GM19025 (cell line): Measurements from ENCODE around the gene KCNN3.

Source experiments
- ATAC-seq: cut with Tn5 transposase; IDR thresholded peaks from one replicate; pipeline ENCODE4 v1.9.1; 2021; ENCODE audit warnings: mild to moderate bottlenecking, low read depth, moderate library complexity; ENCODE audit not compliant: unreplicated experiment

KCNN3 gene

GRCh38 chr1:154845174-154845573, 24.9 kb downstream of the KCNN3 start:
- no peak for ATAC-seq

- ATAC-seq, result peak; percentile 29
Measured at GRCh38 chr1:154844297-154844681, 25.8 kb downstream of the KCNN3 start.

GRCh38 chr1:154843636-154844296, 26.3 kb downstream of the KCNN3 start:
- peak; percentile 54 for ATAC-seq

GRCh38 chr1:154842635-154843034, 27.4 kb downstream of the KCNN3 start:
- no peak for ATAC-seq

DNA sequence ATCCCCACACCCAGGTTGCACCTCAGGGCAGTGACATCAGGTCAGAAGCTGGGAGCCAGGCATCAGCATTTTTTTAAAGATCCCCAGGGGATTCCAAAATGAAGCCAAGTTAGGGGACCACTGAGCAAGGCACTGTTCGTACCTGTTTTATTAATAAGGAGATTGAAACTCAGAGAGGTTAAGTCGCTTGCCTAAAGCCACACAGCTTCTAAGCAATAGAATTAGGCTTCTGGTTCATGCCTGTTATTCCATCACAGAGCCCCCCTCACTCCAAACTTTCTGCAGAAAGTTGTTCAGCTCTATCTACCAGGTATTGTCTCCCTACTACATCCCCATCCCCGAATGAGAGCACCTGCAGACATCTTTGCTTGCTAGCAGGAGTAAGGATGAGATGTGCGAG, 28.7 kb downstream of the KCNN3 start:
- no peak for ATAC-seq

- ATAC-seq, result no peak
Measured at GRCh38 chr1:154840269-154841176, 29.6 kb downstream of the KCNN3 start.

- no peak for ATAC-seq
Measured at GRCh38 chr1:154839691-154840090, 30.4 kb downstream of the KCNN3 start.

GRCh38 chr1:154838988-154839387, 31.1 kb downstream of the KCNN3 start:
- ATAC-seq, result no peak

- ATAC-seq, result no peak
Measured at GRCh38 chr1:154838461-154838860, 31.6 kb downstream of the KCNN3 start.

- ATAC-seq, result peak; percentile 76
Measured at GRCh38 chr1:154837672-154838171, 32.4 kb downstream of the KCNN3 start.

GRCh38 chr1:154837034-154837671, 32.9 kb downstream of the KCNN3 start:
- no peak for ATAC-seq

DNA sequence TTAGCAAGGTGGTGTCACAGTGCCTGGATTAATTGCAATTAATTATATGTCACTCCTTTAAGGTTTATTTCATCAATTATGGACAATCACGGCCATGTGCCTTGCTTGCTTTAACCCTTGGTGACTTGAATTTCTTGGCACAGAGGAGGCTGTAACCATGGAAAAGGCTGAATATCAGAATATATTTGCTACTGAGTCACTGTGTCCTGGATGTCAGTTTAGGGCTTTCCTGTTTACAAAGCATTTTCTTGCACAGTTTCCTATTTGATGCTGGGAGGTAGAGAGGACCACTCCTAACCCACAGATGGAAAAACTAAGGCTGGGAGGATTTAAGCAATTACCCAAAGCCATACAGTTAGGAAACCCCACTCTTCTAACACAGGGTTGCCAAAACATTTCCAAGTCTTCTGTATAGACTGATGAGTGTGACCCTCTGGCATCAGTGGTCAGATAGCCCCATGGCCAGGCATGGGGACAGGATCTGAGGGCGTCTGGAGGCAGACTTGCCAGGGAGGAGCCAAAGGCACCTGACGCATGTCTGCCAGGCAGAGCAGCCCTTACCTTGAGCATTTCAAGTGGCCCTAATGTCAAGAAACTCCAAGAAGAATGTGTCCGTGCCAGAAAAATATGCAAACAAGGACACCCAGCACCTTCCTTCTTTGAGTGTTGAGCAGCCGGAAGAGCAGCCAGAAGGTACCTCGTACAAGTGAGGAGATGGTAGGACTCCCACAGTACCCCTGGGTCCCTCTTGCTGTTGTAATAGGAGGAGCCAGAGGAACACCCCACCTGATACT, 34.4 kb downstream of the KCNN3 start:
- ATAC-seq, result no peak

- ATAC-seq, result no peak
Measured at GRCh38 chr1:154833841-154834240, 36.2 kb downstream of the KCNN3 start.

GRCh38 chr1:154833209-154833608, 36.9 kb downstream of the KCNN3 start:
- ATAC-seq, result no peak

GRCh38 chr1:154832384-154832783, 37.7 kb downstream of the KCNN3 start:
- ATAC-seq, result no peak

DNA sequence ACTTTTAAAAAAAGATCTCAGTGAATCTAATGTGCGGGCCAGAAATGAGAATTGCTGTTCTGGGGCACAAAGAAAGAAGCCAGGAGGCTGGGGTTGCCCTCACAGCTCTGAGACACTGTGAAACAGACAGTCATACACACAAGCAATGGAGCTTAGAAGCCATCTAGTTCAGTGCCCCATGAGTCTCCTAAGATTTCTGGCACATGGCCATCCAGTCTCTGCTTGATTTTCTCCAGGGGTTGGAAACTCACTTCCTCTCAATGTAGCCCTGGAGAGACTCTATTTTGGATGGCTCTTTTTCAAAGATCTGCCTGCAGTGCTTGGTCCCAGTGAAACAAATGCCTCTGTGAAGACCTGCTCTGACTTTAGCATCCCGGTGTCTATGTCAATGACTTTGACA, 38.6 kb downstream of the KCNN3 start:
- no peak for ATAC-seq

- ATAC-seq, result no peak
Measured at GRCh38 chr1:154829062-154829461, 41.0 kb downstream of the KCNN3 start.

- no peak for ATAC-seq
Measured at GRCh38 chr1:154824179-154825000, 45.7 kb downstream of the KCNN3 start.

DNA sequence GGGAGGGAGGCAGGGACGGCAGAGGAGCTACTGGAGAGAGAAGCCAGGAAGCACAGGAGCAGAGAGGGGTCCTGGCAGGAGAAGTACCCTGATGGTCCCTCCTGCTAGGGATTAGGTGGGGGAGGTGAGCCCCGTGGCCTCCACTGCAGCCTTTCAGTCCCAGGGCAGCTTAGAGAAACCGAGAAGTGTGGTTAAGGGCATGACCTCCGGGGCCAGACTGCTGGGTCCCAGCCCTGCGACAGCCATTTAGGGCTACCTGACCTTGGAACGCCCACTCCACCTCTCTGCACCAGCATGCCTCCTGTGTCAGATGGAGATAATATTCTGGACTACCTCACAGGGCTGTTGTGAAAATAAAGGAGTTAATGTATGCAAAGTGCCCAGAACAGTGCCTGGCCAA, 47.4 kb downstream of the KCNN3 start:
- ATAC-seq, result no peak

GRCh38 chr1:154822233-154822632, 47.8 kb downstream of the KCNN3 start:
- ATAC-seq, result no peak
